SU-DHL-6 (cell line): Measurements from ENCODE around the gene MMEL1.
"Not testable (repeated sequence)": the region's sequence is repeated elsewhere in the genome, so short reads cannot be mapped to it uniquely, and the experiment has no call there.

ENCODE experiments used
- H2AFZ ChIP-seq: fragments of 200-600 bp; sonication (generic); 2 replicates; pipeline ENCODE4 v1.6.1; 2014; ENCODE audit warnings: low read depth, mild to moderate bottlenecking, moderate library complexity, mixed read lengths, antibody characterized with exemption, low read length; ENCODE audit not compliant: severe bottlenecking
- H3F3A ChIP-seq: fragments of 200-600 bp; shearing (Covaris generic); 2 replicates; pipeline ENCODE4 v1.6.0; 2016; ENCODE audit warnings: antibody characterized with exemption, mild to moderate bottlenecking; ENCODE audit not compliant: insufficient read depth
- H3K27ac ChIP-seq: fragments of 200-600 bp; sonication (generic); 2 replicates; pipeline ENCODE4 v1.5.1; 2016; ENCODE audit warnings: low read depth, mild to moderate bottlenecking, low read length, moderate library complexity, mixed read lengths
- H3K27me3 ChIP-seq: fragments of 200-600 bp; sonication (generic), shearing (Covaris generic); 2 replicates; pipeline ENCODE4 v1.6.0; 2014; ENCODE audit warnings: mild to moderate bottlenecking, low read length
- H3K36me3 ChIP-seq: fragments of 200-600 bp; sonication (generic); 2 replicates; pipeline ENCODE4 v1.6.1; 2014; ENCODE audit warnings: mild to moderate bottlenecking, low read length, mixed read lengths
- H3K4me2 ChIP-seq: fragments of 300-600, 200-600 bp; shearing (Covaris generic), sonication (generic); 2 replicates; pipeline ENCODE4 v1.6.0; 2014; ENCODE audit warnings: low read length, low read depth, mild to moderate bottlenecking; ENCODE audit not compliant: poor library complexity, severe bottlenecking
- H3K4me3 ChIP-seq: fragments of 200-600 bp; sonication (generic); 2 replicates; pipeline ENCODE4 v1.5.1; 2014; ENCODE audit warnings: antibody characterized with exemption, low read length, mild to moderate bottlenecking, mixed read lengths; ENCODE audit not compliant: insufficient read depth, poor library complexity, severe bottlenecking
- H3K79me2 ChIP-seq: fragments of 200-600 bp; sonication (generic); 2 replicates; pipeline ENCODE4 v1.6.1; 2014; ENCODE audit warnings: mild to moderate bottlenecking, low read length, moderate library complexity; ENCODE audit not compliant: insufficient read depth
- H3K9ac ChIP-seq: fragments of 200-600 bp; sonication (generic); 2 replicates; pipeline ENCODE4 v1.7.0; 2014; ENCODE audit warnings: mild to moderate bottlenecking, low read length
- H3K9me2 ChIP-seq: fragments of 200-600 bp; sonication (generic); replicated peaks from 2 replicates; pipeline ENCODE4 v1.6.1; 2014; ENCODE audit warnings: low read length; ENCODE audit not compliant: insufficient read depth
- H3K9me3 ChIP-seq: fragments of 200-600 bp; sonication (generic); 2 replicates; pipeline ENCODE4 v1.6.1; 2014; ENCODE audit warnings: low read length, mixed read lengths; ENCODE audit not compliant: insufficient read depth
- H4K20me1 ChIP-seq: fragments of 200-600 bp; sonication (generic); 2 replicates; pipeline ENCODE4 v1.6.1; 2014; ENCODE audit warnings: low read depth, mild to moderate bottlenecking, antibody characterized with exemption, low read length, moderate library complexity, mixed read lengths
- CTCF ChIP-seq: fragments of 200-600 bp; sonication (generic); IDR thresholded peaks from one replicate; pipeline ENCODE4 v1.5.1; 2017; ENCODE audit warnings: antibody characterized with exemption, mild to moderate bottlenecking, low read length, moderate library complexity; ENCODE audit not compliant: insufficient read depth, poor library complexity, severe bottlenecking
- EZH2phosphoT487 ChIP-seq: fragments of 200-600 bp; sonication (generic), shearing (Covaris generic); conservative IDR thresholded peaks from 2 replicates; pipeline ENCODE4 v1.6.1; 2018; ENCODE audit warnings: mild to moderate bottlenecking, antibody characterized with exemption, low read length, moderate library complexity, mixed read lengths

Gene MMEL1

GRCh38 chr1:2628191-2628932, 4.5 kb downstream of the MMEL1 start:
- no peak overlapping the region for H3K4me2 ChIP-seq
- H2AFZ ChIP-seq: no peak overlapping the region
- no peak overlapping the region for H3K9ac ChIP-seq
- H3F3A ChIP-seq: no peaks in the 10 kb centered on the region
- H3K27me3 ChIP-seq: no peaks in the 10 kb centered on the region
- no peaks in the 10 kb centered on the region for H4K20me1 ChIP-seq
- no peaks in the 10 kb centered on the region for H3K79me2 ChIP-seq
- no peak overlapping the region for H3K27ac ChIP-seq
- H3K36me3 ChIP-seq: no peaks in the 10 kb centered on the region
- no peak overlapping the region for H3K4me3 ChIP-seq
- H3K9me2 ChIP-seq: no peaks in the 10 kb centered on the region
- no peaks in the 10 kb centered on the region for H3K9me3 ChIP-seq
- TF ChIP-seq CTCF (no peak), EZH2phosphoT487 (no peak)

GRCh38 chr1:2627746-2628145, 5.1 kb downstream of the MMEL1 start:
- no peaks in the 10 kb centered on the region for H3K79me2 ChIP-seq
- no peaks in the 10 kb centered on the region for H4K20me1 ChIP-seq
- no peaks in the 10 kb centered on the region for H3F3A ChIP-seq
- H3K4me3 ChIP-seq: no peak overlapping the region
- H3K27me3 ChIP-seq: no peaks in the 10 kb centered on the region
- H3K9me2 ChIP-seq: no peaks in the 10 kb centered on the region
- H3K4me2 ChIP-seq: no peak overlapping the region
- no peaks in the 10 kb centered on the region for H3K9me3 ChIP-seq
- H2AFZ ChIP-seq: no peak overlapping the region
- no peaks in the 10 kb centered on the region for H3K36me3 ChIP-seq
- H3K27ac ChIP-seq: no peak overlapping the region
- no peak overlapping the region for H3K9ac ChIP-seq
- TF ChIP-seq EZH2phosphoT487: no peak
- TF ChIP-seq CTCF: no peak

- H2AFZ ChIP-seq, H3K9me2 ChIP-seq, H3K27me3 ChIP-seq, H3K9ac ChIP-seq, H3F3A ChIP-seq, H3K4me2 ChIP-seq, H3K79me2 ChIP-seq, H3K36me3 ChIP-seq, H3K27ac ChIP-seq, H4K20me1 ChIP-seq, H3K4me3 ChIP-seq, H3K9me3 ChIP-seq: not testable (repeated sequence)
Measured at GRCh38 chr1:2625748-2626147, 7.1 kb downstream of the MMEL1 start.

- Histone ChIP-seq H3K36me3 (no peaks in the 10 kb centered on the region), H3K79me2 (no peaks in the 10 kb centered on the region), H3K9me2 (no peaks in the 10 kb centered on the region), H3F3A (no peaks in the 10 kb centered on the region), H3K27ac (no peak overlapping the region), H3K4me3 (no peak overlapping the region), H2AFZ (no peak overlapping the region), H4K20me1 (no peaks in the 10 kb centered on the region), H3K9me3 (no peaks in the 10 kb centered on the region), H3K9ac (no peak overlapping the region), H3K4me2 (no peak overlapping the region), H3K27me3 (no peaks in the 10 kb centered on the region)
- TF ChIP-seq CTCF (no peak), EZH2phosphoT487 (no peak)
Measured at GRCh38 chr1:2625311-2625710, 7.5 kb downstream of the MMEL1 start.
